ENCODE data around the gene UBXN2A. TPM values are rescaled to one million over a fixed set of nuclear protein-coding genes. Genes with fewer than 3 reads are reported as not detected.

Gene UBXN2A
- total and polyA plus RNA-seq, 2 of the 8 experiments (the other 6 are each of a cell fraction or from before 2014, with no cell fraction given), result 3.6 to 20.4 TPM

GRCh38 chr2:23925702-23926289 lies 14.5 kb upstream of the UBXN2A start:
- Histone ChIP-seq H3K56ac (replicated peaks; ENCODE audit: insufficient read length, low read depth, low read length) (no peak overlapping the region), H3K18ac (ENCODE audit: extremely low read depth, low read length) (no peak overlapping the region; the same call in 1 of the 2 replicates), H3K27ac (ENCODE audit: low read depth, low read length) (no peak overlapping the region), H4K20me1 (replicated peaks in 1 of 2; ENCODE audit: control insufficient read depth in 1 of 2, insufficient read depth in 2 of 2, low read length in 2 of 2) (peaks cover 0 to 1% of the 10 kb centered on the region in 2 experiments), H3K23ac (ENCODE audit: insufficient read length) (no peak overlapping the region), H4K8ac (ENCODE audit: extremely low read depth, insufficient read depth, low read length) (no peak overlapping the region), H3K79me2 (ENCODE audit: control insufficient read depth in 1 of 2, insufficient read depth in 2 of 2, low read length in 2 of 2) (peaks cover 0 to 58% of the 10 kb centered on the region in 2 experiments; a peak in 3 of 4 replicates), H3K4me2 (ENCODE audit: insufficient read depth in 1 of 2, low read depth in 2 of 2, low read length in 2 of 2) (peak overlapping the region; percentile 82 to 94), H3K79me1 (ENCODE audit: low read depth, low read length) (no peaks in the 10 kb centered on the region), H4K5ac (ENCODE audit: insufficient read length, low read depth, low read length) (no peak overlapping the region), H2BK12ac (ENCODE audit: low read depth, low read length) (no peak overlapping the region), H3K4ac (replicated peaks; ENCODE audit: insufficient read length, low read depth, low read length) (peak overlapping the region; percentile 60), H4K91ac (replicated peaks; ENCODE audit: insufficient read length, low read length) (no peak overlapping the region), H3K4me1 (replicated peaks in 1 of 4; ENCODE audit: control insufficient read depth in 3 of 4, insufficient read depth in 4 of 4, low read length in 3 of 4) (peaks cover 0 to 2% (median under 1%) of the 10 kb centered on the region in 4 experiments; a peak in 3 of 7 replicates), H2BK20ac (ENCODE audit: low read length) (no peak overlapping the region), H2AFZ (ENCODE audit: low read length) (no peak overlapping the region), H2BK5ac (ENCODE audit: low read depth, low read length) (no peak overlapping the region), H3K9me3 (ENCODE audit: insufficient read depth in 2 of 2, low read depth in 1 of 2, low read length in 1 of 2) (no peaks in the 10 kb centered on the region), H2BK15ac (ENCODE audit: low read length) (no peak overlapping the region), H3K4me3 (ENCODE audit: extremely low read depth in 1 of 4, insufficient read depth in 2 of 4, low read depth in 3 of 4, low read length in 4 of 4) (peak overlapping the region; percentile 64 to 90 (median 82)), H2AK5ac (ENCODE audit: low read depth, low read length) (no peak overlapping the region), H3K14ac (ENCODE audit: insufficient read length) (no peak overlapping the region), H2BK120ac (replicated peaks; ENCODE audit: low read depth, low read length) (no peak overlapping the region), H3K36me3 (ENCODE audit: control insufficient read depth in 2 of 4, insufficient read depth in 4 of 4, low read length in 3 of 4) (no peaks in the 10 kb centered on the region; a peak in 1 of 8 replicates), H3K27me3 (replicated peaks in 1 of 4; ENCODE audit: control insufficient read depth in 3 of 4, extremely low read depth in 1 of 4, insufficient read depth in 3 of 4, low read length in 3 of 4) (no peaks in the 10 kb centered on the region), H3K9ac (replicated peaks in 1 of 4; ENCODE audit: extremely low read depth in 1 of 4, low read depth in 3 of 4, low read length in 3 of 4) (peak overlapping the region; percentile 72 to 98 (median 83)), H3K23me2 (ENCODE audit: low read depth, low read length) (peaks cover 7% of the 10 kb centered on the region)
- 14% methylated on average over 13 of the region's 13 CpGs; no CpG with 5 or more reads in 1 of the 2 experiments for WGBS, 2 experiments (ENCODE audit: extremely low coverage in 1 of 2, insufficient coverage in 1 of 2, insufficient read length in 1 of 2, insufficient replicate concordance in 2 of 2, low coverage in 1 of 2, low lambda C conversion rate in 2 of 2, missing lambda C conversion rate in 1 of 2)
- no peak for DNase-seq (ENCODE audit: low read depth in 1 of 2, low spot score in 2 of 2)
- ChIA-PET POLR2A (ENCODE audit: partially characterized antibody) (interaction anchor here (1.1 to 7.0 kb wide), 15 partner anchors 8 to 435 kb away, joined by 3 to 130 read pairs (median 7); partner anchors contain the start of genes MFSD2B, TP53I3, UBXN2A and WDCP), CTCF (ENCODE audit: partially characterized antibody) (interaction anchor here (0.7 to 5.0 kb wide), 16 partner anchors 8 to 248 kb away, joined by 3 to 58 read pairs (median 4); partner anchors contain the start of genes TP53I3 and UBXN2A)
- FAIRE-seq, result no peak
- TF ChIP-seq TEAD4 (IDR thresholded peaks at IDR 0.05; ENCODE audit: low read depth, low read length) (no peak), RNF2 (IDR thresholded peaks at IDR 0.05; ENCODE audit: borderline replicate concordance, low read depth, low read length, missing control alignments, poor library complexity, severe bottlenecking) (no peak), EZH2 (IDR thresholded peaks at IDR 0.05; ENCODE audit: low read depth, low read length, severe bottlenecking) (no peak), HDAC2 (IDR thresholded peaks at IDR 0.05; ENCODE audit: borderline replicate concordance in 1 of 2, low read depth in 2 of 2, low read length in 2 of 2) (no peak), TAF7 (optimal IDR thresholded peaks at IDR 0.05; ENCODE audit: borderline replicate concordance, low read depth, low read length) (no peak), TCF12 (IDR thresholded peaks at IDR 0.05; ENCODE audit: low read depth, low read length) (no peak), SRF (IDR thresholded peaks at IDR 0.05; ENCODE audit: low read depth, low read length) (no peak), SIX5 (IDR thresholded peaks at IDR 0.05; ENCODE audit: low read depth, low read length) (no peak), CHD1 (IDR thresholded peaks at IDR 0.05; ENCODE audit: low read depth, low read length) (no peak), SAP30 (IDR thresholded peaks at IDR 0.05; ENCODE audit: insufficient read depth, insufficient replicate concordance, low read length) (peak; percentile 66)

All from H1 (cell line).